Activated T-cell treated with anti-CD3 and anti-CD28 coated beads, Interleukin-2, amount 50 U/mL, for 4 hours (primary cell): ENCODE results near the gene DEFB132. TPM values are rescaled to one million over a fixed set of nuclear protein-coding genes. Genes with fewer than 3 reads are reported as not detected.
A peak's percentile ranks its signal among the peaks of the same experiment; 100 is the strongest.
"Not testable (repeated sequence)": the region's sequence is repeated elsewhere in the genome, so short reads cannot be mapped to it uniquely, and the experiment has no call there.

Experiments
- ATAC-seq, 2 donors: fragments of 200-7000 bp; cut with Tn5 transposase; one replicate each; pipeline ENCODE4 v1.10.0; 2021
- DNase-seq: peaks from one replicate; pipeline ENCODE4 v3.0.0-alpha.2; 2020
- H3K27me3 Mint-ChIP-seq: one replicate; pipeline ENCODE4 v1.8.0; 2021; ENCODE audit warnings: low read depth, mixed read lengths
- H3K36me3 Mint-ChIP-seq: one replicate; pipeline ENCODE4 v1.8.0; 2022; ENCODE audit warnings: mixed read lengths; ENCODE audit not compliant: insufficient read depth
- H3K4me1 Mint-ChIP-seq: one replicate; pipeline ENCODE4 v1.8.0; 2021; ENCODE audit warnings: low read depth, mixed read lengths
- H3K4me3 Mint-ChIP-seq: one replicate; pipeline ENCODE4 v1.8.0; 2021; ENCODE audit warnings: mild to moderate bottlenecking, moderate library complexity, mixed read lengths
- H3K9me3 Mint-ChIP-seq: one replicate; pipeline ENCODE4 v1.8.0; 2021; ENCODE audit warnings: mixed read lengths
- total RNA-seq, 3 donors: library from RNA; stranded (reverse); gene quantifications; one replicate each; pipeline ENCODE4 v1.2.1, GENCODE V29; 2021

Gene DEFB132
- total RNA-seq, 3 donors from 2014 or later = not detected

DNA sequence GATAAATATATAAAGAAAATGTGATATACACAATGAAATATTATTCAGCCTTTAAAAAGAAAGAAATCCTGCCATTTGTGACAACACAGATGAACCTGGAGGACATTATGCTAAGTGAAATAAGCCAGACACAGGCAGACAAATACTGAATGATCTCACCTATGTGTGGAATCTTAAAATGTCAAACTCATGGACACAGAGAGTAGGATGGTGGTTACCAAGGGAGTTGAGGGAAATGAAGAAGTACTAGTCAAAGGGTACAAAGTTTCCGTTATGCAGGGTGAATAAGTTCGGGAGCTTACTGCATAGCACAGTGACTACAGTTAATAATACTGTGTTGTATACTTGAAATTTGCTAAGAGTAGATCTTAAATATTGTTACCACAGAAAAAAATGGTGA is 14.6 kb upstream of the DEFB132 start:
- Mint-ChIP-seq H3K4me1 (peaks cover 9% of the 10 kb centered on the region), H3K4me3 (no peak overlapping the region), H3K36me3 (no peaks in the 10 kb centered on the region), H3K9me3 (no peaks in the 10 kb centered on the region), H3K27me3 (no peaks in the 10 kb centered on the region)
- DNase-seq = no peak
- ATAC-seq = no peak

DNA sequence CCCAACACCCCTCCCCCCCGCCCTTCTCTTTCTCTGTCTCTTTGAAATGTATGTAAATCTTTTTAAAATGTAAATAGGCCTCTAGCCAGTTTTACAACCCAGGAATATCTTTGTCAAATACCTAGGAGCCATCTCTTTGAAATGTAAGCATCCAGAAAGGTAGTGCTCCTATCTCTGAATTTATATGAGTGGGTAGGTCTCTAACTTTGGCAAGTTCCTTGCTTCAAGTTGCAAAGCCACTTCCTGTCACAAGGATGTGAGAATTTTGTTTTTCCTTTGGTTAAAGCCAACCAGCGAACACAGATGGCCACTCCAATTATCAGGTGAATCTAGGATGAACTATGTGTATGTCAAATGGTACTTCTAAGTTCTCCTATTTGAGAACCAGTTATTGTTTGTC is 6.2 kb upstream of the DEFB132 start:
- peaks cover 7% of the 10 kb centered on the region for H3K4me1 Mint-ChIP-seq
- no peaks in the 10 kb centered on the region for H3K36me3 Mint-ChIP-seq
- ATAC-seq = no peak
- H3K4me3 Mint-ChIP-seq = no peak overlapping the region
- no peaks in the 10 kb centered on the region for H3K27me3 Mint-ChIP-seq
- no peaks in the 10 kb centered on the region for H3K9me3 Mint-ChIP-seq
- no peak for DNase-seq

- H3K27me3 Mint-ChIP-seq = no peaks in the 10 kb centered on the region
- no peaks in the 10 kb centered on the region for H3K36me3 Mint-ChIP-seq
- no peak overlapping the region for H3K4me3 Mint-ChIP-seq
- peaks cover 7% of the 10 kb centered on the region for H3K4me1 Mint-ChIP-seq
- no peaks in the 10 kb centered on the region for H3K9me3 Mint-ChIP-seq
- ATAC-seq = no peak
- no peak for DNase-seq
Measured at GRCh38 chr20:252801-253200, 4.7 kb upstream of the DEFB132 start.

- not testable (repeated sequence) for DNase-seq, ATAC-seq, H3K9me3 Mint-ChIP-seq, H3K27me3 Mint-ChIP-seq, H3K4me3 Mint-ChIP-seq, H3K36me3 Mint-ChIP-seq
- H3K4me1 Mint-ChIP-seq = peaks cover 10% of the 10 kb centered on the region
Measured at GRCh38 chr20:253447-253846, 4.1 kb upstream of the DEFB132 start.

DNA sequence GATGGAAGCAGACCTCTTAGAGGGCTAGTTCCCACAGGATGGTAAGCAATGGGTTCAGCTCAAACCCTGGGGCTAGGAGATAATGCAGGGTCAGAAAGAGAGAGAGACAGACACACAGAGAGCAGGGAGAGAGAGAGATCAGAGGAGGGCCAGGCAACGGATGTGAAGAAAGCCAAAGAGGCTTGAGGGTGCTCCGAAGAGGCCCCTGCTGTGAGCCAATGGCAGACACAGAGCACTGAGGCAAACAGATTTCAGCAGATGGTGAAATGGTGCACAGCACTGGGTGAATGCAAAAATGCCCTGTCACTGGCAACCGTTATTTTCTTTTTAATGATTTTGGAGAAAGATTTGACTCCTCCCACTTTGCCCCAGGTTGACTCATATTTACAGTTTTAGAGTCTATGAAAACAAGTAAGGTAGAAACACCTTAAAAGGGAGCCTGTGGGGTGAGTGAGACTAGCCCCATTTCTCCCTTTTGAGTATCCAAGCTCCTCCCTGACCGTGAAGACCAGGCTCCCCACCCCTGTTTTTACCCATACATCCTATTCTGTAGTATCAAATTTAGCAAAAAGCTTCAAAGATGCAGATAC is 840 bp downstream of the DEFB132 start:
- no peaks in the 10 kb centered on the region for H3K27me3 Mint-ChIP-seq
- no peaks in the 10 kb centered on the region for H3K36me3 Mint-ChIP-seq
- peaks cover 10% of the 10 kb centered on the region for H3K4me1 Mint-ChIP-seq
- H3K4me3 Mint-ChIP-seq = no peak overlapping the region
- ATAC-seq = peak; percentile 59 to 65
- no peak for DNase-seq
- H3K9me3 Mint-ChIP-seq = no peaks in the 10 kb centered on the region

DNA sequence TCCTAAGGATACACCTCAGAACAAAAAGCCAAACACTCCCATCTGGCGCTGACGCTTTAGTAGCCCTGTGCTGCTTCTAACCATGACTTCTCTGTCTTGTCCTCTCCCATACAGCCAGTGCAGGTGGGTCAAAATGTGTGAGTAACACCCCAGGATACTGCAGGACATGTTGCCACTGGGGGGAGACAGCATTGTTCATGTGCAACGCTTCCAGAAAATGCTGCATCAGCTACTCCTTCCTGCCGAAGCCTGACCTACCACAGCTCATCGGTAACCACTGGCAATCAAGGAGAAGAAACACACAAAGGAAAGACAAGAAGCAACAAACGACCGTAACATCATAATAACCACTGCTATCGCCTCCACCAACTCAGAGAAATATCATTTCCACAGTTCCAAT is 1.4 kb downstream of the DEFB132 start:
- ATAC-seq (no peak), DNase-seq (no peak)
- Mint-ChIP-seq H3K4me3 (no peak overlapping the region), H3K36me3 (no peaks in the 10 kb centered on the region), H3K27me3 (no peaks in the 10 kb centered on the region), H3K9me3 (no peaks in the 10 kb centered on the region), H3K4me1 (peaks cover 10% of the 10 kb centered on the region)

GRCh38 chr20:259981-260380 is 2.5 kb downstream of the DEFB132 start:
- ATAC-seq (no peak), DNase-seq (no peak)
- Mint-ChIP-seq H3K4me1 (peaks cover 10% of the 10 kb centered on the region), H3K4me3 (no peak overlapping the region), H3K27me3 (no peaks in the 10 kb centered on the region), H3K9me3 (no peaks in the 10 kb centered on the region), H3K36me3 (no peaks in the 10 kb centered on the region)

DNA sequence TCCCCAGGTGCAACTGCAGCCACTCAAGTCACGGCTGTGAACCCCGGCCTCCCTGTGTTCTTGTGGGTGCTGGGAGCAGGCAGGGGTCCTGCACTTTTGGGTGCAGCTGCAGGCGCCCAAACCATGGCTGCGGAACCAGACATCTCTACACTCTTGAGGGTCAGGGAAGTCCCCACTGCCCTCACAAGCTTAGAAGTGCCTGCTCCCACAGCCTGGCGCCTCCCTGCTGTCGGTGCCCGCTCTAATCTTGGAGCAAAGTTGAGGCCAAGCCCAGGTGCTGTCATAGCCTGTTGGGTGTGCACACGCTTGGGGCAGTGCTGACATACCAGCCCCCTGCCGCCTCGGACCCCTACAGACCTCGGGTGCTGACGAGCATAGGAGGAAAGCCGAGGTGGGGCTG is 6.2 kb downstream of the DEFB132 start:
- DNase-seq (no peak), ATAC-seq (no peak)
- H3K27me3 Mint-ChIP-seq = peaks cover 8% of the 10 kb centered on the region
- H3K4me3 Mint-ChIP-seq = no peak overlapping the region
- H3K9me3 Mint-ChIP-seq = no peaks in the 10 kb centered on the region
- peaks cover 14% of the 10 kb centered on the region for H3K4me1 Mint-ChIP-seq
- no peaks in the 10 kb centered on the region for H3K36me3 Mint-ChIP-seq

DNA sequence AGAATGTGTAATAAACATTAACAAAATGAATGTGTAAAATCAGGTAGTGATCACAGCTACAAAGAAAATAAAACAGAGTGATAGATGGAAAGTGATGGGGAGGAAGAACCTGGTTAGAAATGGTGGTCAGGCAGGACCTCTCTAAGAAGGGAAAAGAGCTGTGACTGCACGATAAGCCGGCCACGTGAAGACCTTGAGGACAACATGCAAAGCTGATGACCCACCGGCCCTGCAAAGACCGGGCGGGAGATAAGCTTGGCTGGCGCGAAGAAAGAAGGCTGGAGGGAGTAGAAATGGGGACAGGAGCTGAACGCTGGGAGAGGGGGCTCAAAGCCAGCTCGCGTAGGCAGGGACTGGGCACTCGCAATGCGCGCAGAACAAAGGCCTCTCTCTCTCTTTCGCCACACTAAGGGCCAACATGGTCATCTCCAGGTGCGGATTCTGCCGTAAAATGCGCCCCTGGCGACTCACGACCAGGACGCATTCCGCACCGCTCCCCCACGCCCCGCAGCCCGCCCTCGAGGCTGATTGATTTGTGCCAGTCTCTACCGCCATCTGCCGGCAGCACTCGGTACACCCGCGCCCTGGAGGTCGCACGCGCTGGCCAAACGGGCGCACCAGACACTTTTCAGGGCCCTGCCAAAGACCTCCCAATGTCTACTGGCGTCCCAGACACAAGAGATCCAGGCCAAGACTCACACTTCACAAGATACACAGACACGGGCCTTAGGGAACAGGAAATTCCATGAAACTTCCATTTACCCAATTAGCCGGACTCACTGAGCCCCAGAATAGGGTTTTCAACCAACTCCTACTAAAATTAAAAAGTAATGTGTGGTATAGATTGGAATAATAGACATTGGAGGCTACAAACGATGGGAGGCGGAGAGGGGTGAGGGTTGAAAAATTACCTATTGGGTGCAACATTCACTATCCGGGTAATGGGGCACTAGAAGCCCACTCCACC is 9.4 kb downstream of the DEFB132 start:
- no peaks in the 10 kb centered on the region for H3K36me3 Mint-ChIP-seq
- ATAC-seq (peak; percentile 96 to 98), DNase-seq (peak; percentile 88)
- H3K27me3 Mint-ChIP-seq = peaks cover 8% of the 10 kb centered on the region
- peak overlapping the region; percentile 83 for H3K4me3 Mint-ChIP-seq
- H3K9me3 Mint-ChIP-seq = no peaks in the 10 kb centered on the region
- H3K4me1 Mint-ChIP-seq = peaks cover 9% of the 10 kb centered on the region

DNA sequence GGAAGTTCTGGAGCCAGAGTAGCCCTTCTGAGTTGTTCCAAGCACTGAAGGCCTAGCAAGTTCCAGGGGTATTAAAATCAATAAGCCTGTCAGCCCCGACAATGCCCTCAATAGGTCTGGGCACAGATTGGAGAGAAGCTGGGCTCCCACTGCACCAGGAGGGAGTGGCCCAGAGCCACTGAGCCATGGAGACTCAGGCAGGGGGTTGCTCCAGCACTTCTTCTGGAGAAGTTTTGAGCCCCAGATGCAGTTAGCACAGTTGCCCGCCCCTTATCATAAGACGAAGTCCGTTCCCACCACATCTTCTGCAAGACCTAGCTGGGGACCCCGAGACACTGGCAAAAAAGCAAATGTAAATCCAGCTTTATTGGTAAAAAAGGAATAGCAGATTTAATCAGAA is 13.0 kb downstream of the DEFB132 start:
- no peak for ATAC-seq
- no peak overlapping the region for H3K4me3 Mint-ChIP-seq
- DNase-seq = no peak
- no peaks in the 10 kb centered on the region for H3K36me3 Mint-ChIP-seq
- H3K27me3 Mint-ChIP-seq = peaks cover 8% of the 10 kb centered on the region
- H3K9me3 Mint-ChIP-seq = no peaks in the 10 kb centered on the region
- H3K4me1 Mint-ChIP-seq = peaks cover 9% of the 10 kb centered on the region

DNA sequence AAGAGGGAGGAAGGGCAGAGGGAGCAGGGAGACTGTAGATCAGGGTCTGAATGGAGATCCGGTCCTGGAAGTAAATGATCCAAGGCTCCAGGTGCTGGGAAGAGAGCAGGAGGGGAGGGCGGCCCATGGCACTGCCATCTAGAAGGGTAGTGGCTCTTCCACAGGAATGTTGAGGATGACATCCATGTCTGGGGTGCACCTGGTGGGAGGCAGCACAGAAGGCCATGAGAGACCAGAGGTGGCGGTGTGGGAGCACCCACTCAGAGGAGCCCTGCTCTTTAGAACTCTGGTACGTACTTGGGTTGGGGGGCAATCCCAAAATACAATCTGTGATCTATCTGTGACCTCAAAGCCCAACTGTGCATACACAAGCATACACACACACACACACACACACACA is 13.5 kb downstream of the DEFB132 start:
- ATAC-seq (no peak), DNase-seq (no peak)
- Mint-ChIP-seq H3K9me3 (no peaks in the 10 kb centered on the region), H3K4me3 (no peak overlapping the region), H3K36me3 (no peaks in the 10 kb centered on the region), H3K4me1 (peaks cover 9% of the 10 kb centered on the region), H3K27me3 (peaks cover 8% of the 10 kb centered on the region)

GRCh38 chr20:271528-271927 is 14.0 kb downstream of the DEFB132 start:
- peaks cover 5% of the 10 kb centered on the region for H3K27me3 Mint-ChIP-seq
- no peak overlapping the region for H3K4me3 Mint-ChIP-seq
- no peak for ATAC-seq
- no peaks in the 10 kb centered on the region for H3K36me3 Mint-ChIP-seq
- no peaks in the 10 kb centered on the region for H3K9me3 Mint-ChIP-seq
- H3K4me1 Mint-ChIP-seq = peaks cover 5% of the 10 kb centered on the region
- DNase-seq = no peak

- no peak for ATAC-seq
- no peaks in the 10 kb centered on the region for H3K4me1 Mint-ChIP-seq
Measured at GRCh38 chr20:272718-273117, 15.2 kb downstream of the DEFB132 start.

DNA sequence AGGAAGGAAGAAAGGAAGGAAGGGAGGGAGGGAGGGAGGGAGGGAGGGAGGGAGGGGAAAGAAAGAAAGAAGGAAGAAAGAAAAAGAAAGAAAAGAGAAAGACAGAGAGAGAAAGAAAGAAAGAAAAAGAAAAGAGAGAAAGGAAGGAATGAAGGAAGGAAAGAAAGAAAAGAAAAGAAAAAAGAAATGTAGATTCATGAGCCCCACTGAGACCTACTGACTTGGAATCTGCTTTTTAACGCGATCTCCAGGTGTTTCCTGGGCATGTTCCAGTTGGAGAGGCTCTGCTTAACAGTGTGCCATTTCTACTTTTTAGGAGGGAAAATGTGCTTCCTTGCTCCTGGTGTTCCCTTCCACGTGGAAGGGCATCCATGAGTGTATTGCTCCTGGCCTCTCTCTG is 16.4 kb downstream of the DEFB132 start:
- Mint-ChIP-seq H3K36me3 (no peaks in the 10 kb centered on the region), H3K9me3 (no peaks in the 10 kb centered on the region), H3K4me3 (no peak overlapping the region), H3K4me1 (no peaks in the 10 kb centered on the region), H3K27me3 (no peaks in the 10 kb centered on the region)
- ATAC-seq (no peak), DNase-seq (no peak)

More at GRCh38 chr20:272718-273117, 15.2 kb downstream of the DEFB132 start:
- Mint-ChIP-seq H3K36me3 (no peaks in the 10 kb centered on the region), H3K4me3 (no peak overlapping the region), H3K9me3 (no peaks in the 10 kb centered on the region), H3K27me3 (no peaks in the 10 kb centered on the region)
- DNase-seq = no peak

DNA sequence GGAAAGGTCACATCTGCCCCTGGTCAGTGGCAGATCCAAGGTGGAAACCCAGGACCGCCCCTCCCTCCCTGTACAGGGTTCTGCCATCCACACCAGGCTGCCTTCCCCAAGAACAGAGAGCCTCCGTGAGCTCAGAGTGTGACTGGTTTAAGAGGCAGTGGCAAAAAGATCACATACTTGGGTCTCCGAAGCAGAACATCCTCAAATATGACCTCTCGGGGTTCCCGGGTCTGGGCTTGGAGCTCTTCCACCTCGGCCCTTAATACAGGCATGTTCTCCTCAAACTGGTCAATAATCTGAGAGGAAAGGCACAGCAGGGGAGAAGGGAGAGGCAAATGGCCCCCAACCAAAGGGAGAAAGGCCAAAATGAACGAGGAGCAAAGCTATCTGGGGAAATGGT is 18.3 kb downstream of the DEFB132 start:
- DNase-seq (no peak), ATAC-seq (no peak)
- Mint-ChIP-seq H3K36me3 (no peaks in the 10 kb centered on the region), H3K4me1 (no peaks in the 10 kb centered on the region), H3K9me3 (no peaks in the 10 kb centered on the region), H3K4me3 (no peak overlapping the region), H3K27me3 (no peaks in the 10 kb centered on the region)
